Dendritic cell treated with granulocyte-macrophage colony-stimulating factor and Interleukin-4, amounts not matched to agents 40 ng/mL and 50 ng/mL, for 4 days (primary cell): ENCODE data around the gene C6orf136.

Source experiments
- H3K27ac Mint-ChIP-seq: one replicate; pipeline ENCODE4 v1.8.0; 2022; ENCODE audit warnings: mild to moderate bottlenecking, mixed read lengths
- H3K27me3 Mint-ChIP-seq: one replicate; pipeline ENCODE4 v1.8.0; 2022; ENCODE audit warnings: mild to moderate bottlenecking, mixed read lengths
- H3K36me3 Mint-ChIP-seq: one replicate; pipeline ENCODE4 v1.8.0; 2022; ENCODE audit warnings: low read depth, mixed read lengths
- H3K4me1 Mint-ChIP-seq: one replicate; pipeline ENCODE4 v1.8.0; 2022; ENCODE audit warnings: low read depth, mixed read lengths
- H3K4me3 Mint-ChIP-seq: one replicate; pipeline ENCODE4 v1.8.0; 2022; ENCODE audit warnings: mild to moderate bottlenecking, moderate library complexity, mixed read lengths
- H3K9me3 Mint-ChIP-seq: one replicate; pipeline ENCODE4 v1.8.0; 2022; ENCODE audit warnings: mixed read lengths
- intact Hi-C: fragments of 100-400 bp; cut with micrococcal nuclease; formaldehyde crosslinking; loops from one replicate; pipeline ENCODE4 v1.15.0; 2022

C6orf136 gene

DNA sequence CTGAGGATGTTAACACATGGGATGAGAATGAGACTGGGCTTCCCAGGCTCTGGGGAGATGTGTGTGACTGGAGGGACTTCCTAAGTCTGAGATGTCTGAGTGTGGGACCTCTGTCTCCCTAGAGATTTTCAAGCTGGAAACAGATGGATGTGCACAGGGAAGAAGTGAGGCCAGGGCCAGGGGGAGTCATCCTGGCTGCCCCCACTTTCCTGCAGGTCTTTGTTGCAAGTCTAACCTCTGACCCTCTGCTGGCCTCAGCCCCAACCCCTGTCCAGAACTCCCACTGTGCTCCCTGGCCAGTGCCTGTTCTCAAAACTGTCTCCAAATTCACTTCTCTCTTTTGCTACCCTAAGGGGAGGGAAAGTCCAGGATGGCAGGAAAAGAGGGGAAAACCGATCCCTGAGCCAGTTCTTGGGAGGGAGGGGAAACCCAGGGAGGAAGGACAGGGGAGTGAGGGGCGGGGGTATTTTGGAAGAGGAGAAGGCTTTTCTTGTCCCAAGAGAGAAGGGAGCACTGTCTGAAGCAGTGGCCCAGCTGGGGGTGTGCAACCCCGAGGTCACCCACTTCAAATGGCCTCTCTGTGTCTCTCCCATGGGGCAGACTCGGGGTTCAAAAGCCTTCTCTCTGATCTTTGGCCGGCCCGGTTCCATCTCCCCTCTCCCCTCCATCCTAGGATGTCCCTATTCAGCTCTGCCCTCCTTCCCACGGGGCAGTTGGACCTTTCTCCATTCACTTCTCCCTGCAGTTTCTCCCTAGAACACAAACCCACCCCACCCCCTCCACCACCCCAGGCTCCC is 36.4 kb downstream of the C6orf136 start:
- Mint-ChIP-seq H3K9me3 (no peaks in the 10 kb centered on the region), H3K27ac (peak overlapping the region; percentile 91), H3K27me3 (no peaks in the 10 kb centered on the region), H3K4me1 (peaks cover 63% of the 10 kb centered on the region), H3K4me3 (peak overlapping the region; percentile 93), H3K36me3 (peaks cover 100% of the 10 kb centered on the region)
- intact Hi-C loops: loop anchor here (2.0 kb wide), 1 partner anchor 67 kb away; the partner anchor contains the start of genes MRPS18B and PPP1R10

DNA sequence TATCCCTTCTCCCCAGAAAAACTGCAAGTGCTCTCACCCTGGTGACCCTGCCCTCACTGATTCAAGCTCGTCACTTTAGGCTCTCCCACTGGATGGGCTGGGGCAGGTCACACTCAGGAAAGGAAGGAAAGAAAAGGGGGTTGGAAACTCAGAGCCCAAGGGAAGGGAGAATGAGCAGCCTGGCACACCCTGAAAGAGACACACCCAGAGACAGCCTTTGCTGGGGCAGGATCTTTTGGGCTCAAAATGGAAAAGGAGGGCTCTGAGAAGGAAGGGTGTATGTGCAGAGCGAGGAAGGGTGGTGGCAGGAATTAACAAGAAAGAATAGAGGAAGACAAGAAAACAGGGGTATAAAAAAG is 37.0 kb downstream of the C6orf136 start:
- Mint-ChIP-seq H3K9me3 (no peaks in the 10 kb centered on the region), H3K27ac (peak overlapping the region; percentile 91), H3K36me3 (peaks cover 100% of the 10 kb centered on the region), H3K27me3 (no peaks in the 10 kb centered on the region), H3K4me3 (peak overlapping the region; percentile 93), H3K4me1 (peaks cover 65% of the 10 kb centered on the region)
- intact Hi-C loops: loop anchor here (2.0 kb wide), 1 partner anchor 67 kb away; the partner anchor contains the start of genes MRPS18B and PPP1R10

DNA sequence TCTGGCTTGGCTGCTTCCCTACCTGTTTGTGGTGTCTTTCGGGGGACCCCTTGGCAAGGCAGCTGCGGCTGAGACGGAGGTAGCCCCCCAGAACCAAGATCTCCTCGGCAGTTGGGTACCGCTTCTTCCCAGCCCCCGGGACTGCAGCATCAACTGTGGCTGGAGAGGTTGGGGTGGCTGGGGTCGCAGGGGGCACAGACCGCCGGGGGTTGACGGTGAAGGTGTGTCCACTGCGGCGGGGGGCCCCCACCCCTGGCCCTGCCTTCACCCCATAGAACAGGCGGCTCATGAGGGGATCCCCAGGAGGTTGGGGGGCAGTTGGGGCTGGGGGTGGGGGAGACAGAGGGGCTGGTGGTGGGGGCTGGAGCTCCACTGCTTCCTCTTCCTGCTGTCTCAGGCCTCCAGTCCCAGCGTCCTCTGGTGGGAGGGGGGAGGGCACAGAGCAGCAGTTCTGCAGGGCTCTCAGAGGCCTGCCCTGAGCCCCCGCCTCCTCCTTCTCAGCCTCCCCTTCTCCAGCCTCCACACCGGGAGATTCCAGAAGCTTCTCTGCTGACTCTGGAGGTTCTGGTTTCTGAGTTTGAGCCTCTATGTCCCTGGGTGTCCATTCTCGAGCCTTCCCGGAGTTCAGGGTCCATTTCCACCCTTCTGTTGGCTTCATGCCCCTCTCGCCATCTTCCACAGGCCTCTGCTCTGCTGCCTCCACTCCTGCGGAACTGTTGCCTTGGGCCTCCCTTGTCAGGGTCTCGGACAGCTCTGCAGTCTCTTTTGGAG is 37.6 kb downstream of the C6orf136 start:
- peaks cover 65% of the 10 kb centered on the region for H3K4me1 Mint-ChIP-seq
- intact Hi-C loops: no loop called here
- peak overlapping the region; percentile 91 for H3K27ac Mint-ChIP-seq
- H3K27me3 Mint-ChIP-seq: no peaks in the 10 kb centered on the region
- peaks cover 98% of the 10 kb centered on the region for H3K36me3 Mint-ChIP-seq
- H3K4me3 Mint-ChIP-seq: peak overlapping the region; percentile 93
- no peaks in the 10 kb centered on the region for H3K9me3 Mint-ChIP-seq

DNA sequence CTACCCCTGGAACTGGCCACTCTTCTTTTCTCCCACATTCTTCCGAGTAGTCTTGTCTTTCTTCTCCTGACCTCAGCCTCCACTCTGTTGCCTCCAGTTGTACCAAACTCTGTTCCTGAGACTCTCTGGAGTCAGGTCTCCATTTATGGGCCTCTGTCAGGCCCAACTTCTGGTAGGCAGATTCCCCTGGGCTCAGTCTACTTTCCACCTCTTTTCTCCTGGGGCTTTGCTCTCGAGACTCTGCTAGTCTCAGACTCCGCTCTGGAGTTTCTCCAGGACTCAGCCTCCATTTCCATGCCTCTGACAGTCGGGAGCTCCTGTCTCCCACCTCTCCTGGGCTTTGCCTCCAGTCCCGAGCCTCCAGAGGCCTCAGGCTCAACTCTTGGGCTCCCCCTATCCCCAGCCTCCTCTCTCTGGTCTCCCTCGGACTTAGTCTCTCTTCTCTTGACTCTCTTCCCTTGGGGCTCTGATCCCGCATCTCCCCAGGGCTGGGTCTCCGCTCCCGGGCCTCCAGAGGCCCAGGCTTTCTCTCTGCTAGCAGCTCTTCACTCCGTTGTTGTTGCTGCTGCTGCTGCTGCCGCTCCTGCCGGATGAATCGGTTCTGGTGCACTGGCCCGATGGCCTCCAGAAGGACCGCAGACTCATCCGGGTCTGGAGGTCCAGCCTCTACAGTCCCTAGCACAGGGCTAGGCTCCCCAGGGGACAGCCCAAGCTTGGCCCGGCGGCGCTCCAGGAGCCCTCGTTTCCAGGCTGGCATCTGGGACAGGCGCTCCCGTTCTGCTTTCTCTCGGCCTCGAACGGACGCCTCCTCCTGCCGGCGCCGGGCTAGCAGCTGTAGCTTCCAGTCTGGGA is 38.5 kb downstream of the C6orf136 start:
- Mint-ChIP-seq H3K9me3 (no peaks in the 10 kb centered on the region), H3K27ac (peak overlapping the region; percentile 91), H3K27me3 (no peaks in the 10 kb centered on the region), H3K4me1 (peaks cover 65% of the 10 kb centered on the region), H3K4me3 (peak overlapping the region; percentile 93), H3K36me3 (peaks cover 93% of the 10 kb centered on the region)
- intact Hi-C loops: no loop called here

DNA sequence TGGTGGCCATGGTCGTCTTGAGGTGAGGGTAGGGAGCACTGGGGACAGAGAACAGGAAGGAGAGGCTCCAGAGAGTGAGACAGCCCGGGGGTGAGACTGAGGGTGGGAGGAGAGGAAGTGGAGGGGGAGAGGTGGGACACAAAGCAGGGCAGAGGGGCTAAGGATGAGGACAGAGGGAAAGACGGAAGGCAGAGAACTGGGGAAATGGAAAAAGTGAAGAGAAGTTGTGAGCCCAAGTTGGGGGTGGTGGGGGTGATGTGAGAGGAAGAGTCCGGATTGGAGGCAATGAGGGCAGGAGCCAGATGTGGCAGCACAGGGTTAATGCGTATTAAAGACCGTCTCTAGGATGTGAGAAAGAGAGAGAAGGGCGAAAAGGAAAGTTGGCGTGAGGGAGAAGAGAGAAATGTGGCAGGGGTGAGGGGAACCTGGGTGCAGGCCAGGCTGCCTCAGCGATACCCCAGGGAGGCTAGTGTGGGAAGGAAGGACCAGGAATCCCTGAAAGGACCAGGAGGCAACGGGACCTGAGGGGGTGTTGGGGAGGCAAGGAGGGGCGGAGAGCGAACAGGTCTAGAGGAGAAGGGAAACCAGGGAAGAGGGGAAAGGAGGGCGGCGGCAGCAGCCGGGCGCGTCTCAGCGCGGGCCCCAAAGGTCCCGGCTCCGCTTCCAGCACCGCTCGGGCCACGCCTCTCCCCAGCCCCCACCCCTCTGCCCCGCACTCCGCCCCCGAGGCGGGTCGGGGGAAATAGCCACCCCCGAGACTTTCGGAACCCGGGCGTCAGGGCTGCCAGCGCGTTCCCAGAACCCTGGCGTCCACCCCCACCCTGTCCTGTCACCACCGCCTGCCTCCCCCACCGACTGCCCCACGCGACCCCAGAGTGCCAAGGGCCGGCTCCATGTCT is 39.3 kb downstream of the C6orf136 start, which contains the start of gene PPP1R18:
PPP1R18 (minus strand) TSS at position 637 of the 899 bp plus-strand sequence; CDS start at position 10, 627 bp downstream.
- Mint-ChIP-seq H3K27ac (peak within 1 kb of the TSS; percentile 91), H3K9me3 (no peaks in the 10 kb centered on the region), H3K4me1 (peaks cover 59% of the 10 kb centered on the region), H3K4me3 (peak within 1 kb of the TSS; percentile 93), H3K36me3 (peaks cover 88% of the 10 kb centered on the region), H3K27me3 (no peaks in the 10 kb centered on the region)
- intact Hi-C loops: no loop called here

DNA sequence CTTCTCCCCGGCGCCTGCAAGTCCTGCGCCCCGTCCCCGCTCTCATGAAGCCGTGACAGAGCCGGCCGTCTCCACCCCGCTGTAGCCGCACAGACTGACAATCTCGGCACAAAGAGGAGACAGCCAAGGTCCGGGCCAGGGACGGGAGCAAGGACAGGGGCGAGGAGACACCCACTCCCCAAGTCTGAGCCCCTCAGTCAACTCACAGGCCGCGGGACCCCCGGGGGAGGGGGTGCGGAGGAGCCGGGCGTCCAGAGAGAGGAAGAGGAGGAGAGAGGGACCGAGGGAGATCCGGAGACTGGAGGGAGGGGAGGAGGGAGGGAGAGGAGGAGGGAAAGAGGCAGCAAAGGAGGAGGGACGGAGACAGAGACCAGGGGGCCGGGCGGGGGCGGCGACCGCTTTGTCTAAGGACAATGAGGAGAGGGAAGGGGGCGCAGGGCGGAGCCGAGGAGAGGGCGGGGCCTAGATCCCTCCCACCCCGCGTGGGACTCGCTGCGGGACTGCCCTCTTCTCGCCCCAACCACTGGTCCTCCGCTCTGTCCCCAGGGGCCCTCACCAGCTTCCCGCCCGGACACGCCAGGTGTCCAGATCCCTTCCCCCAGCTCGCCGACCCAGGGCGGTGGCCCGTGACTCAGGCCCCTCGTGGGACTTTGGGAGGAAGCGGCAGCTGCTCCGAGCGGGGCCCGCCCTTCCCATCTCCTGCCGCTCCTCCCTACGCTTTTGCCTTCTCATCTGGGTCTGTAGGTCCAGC is 40.1 kb downstream of the C6orf136 start:
- Mint-ChIP-seq H3K4me1 (peaks cover 56% of the 10 kb centered on the region), H3K9me3 (no peaks in the 10 kb centered on the region), H3K4me3 (peak overlapping the region; percentile 93), H3K27ac (peak overlapping the region; percentile 91), H3K27me3 (no peaks in the 10 kb centered on the region), H3K36me3 (peaks cover 80% of the 10 kb centered on the region)
- intact Hi-C loops: loop anchor here (1.0 kb wide), 1 partner anchor 30 kb away; the partner anchor contains the start of gene MDC1

DNA sequence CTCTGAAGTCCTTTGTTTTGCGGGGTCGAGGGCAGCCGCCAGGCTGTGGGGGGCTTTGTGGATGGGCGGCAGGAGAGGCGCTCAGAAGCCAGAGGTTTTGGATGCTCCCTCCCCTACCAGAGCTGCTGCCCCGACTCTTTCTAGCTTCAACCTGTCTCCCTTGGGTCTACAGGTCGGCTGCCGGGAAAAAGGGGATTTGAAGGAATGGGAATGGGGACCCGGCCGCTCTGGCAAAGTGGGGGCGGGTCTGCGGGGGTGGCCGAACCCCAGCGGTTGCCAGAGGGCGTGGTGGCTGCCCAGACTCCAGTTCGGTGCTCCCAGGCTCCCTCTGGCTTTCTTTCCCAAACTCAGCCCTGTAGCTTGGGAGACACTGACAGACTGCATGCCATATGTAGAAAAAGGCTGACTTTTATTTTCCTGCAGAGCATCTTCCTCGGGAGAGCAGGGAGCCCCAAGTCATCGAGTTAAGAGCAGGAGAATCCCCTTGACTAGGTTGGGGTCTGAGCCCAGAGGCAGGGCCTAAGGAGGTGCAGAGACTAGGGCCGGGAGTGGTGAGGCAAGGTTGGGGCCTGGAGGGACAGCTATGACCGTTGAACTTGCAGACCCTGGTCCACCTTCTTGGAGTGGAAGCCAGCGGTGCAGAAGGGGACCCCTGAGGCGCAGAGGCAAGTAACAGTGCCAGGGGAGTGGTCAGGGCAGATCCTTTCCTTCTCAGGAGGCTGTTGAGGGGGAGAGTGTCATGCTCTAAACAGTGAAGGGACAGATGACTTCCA is 40.9 kb downstream of the C6orf136 start:
- Mint-ChIP-seq H3K4me3 (peak overlapping the region; percentile 93), H3K9me3 (no peaks in the 10 kb centered on the region), H3K36me3 (peaks cover 72% of the 10 kb centered on the region), H3K4me1 (peaks cover 49% of the 10 kb centered on the region), H3K27ac (peak overlapping the region; percentile 91), H3K27me3 (no peaks in the 10 kb centered on the region)
- intact Hi-C loops: loop anchor here (1.0 kb wide), 1 partner anchor 29 kb away; the partner anchor contains the start of gene MDC1

DNA sequence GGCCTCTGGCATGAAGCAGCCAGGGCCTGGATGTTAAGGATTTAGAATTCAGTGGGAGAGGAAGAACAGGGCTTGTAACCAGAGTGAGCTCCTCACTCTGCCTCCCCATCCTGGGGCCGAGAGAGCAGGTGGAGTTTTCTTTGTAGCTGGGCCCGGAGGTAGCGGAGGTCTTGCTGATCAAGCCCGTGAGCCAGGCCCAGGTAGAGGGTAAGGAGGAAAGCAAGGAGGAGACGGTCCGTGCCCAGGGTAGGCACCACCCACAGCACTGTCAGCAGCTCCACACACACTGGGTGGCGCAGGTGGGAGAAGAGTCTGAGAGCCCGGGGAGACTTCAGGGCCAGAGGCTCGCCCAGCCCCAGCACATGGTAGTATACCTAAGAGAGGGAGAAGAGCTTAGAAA is 41.6 kb downstream of the C6orf136 start:
- Mint-ChIP-seq H3K9me3 (no peaks in the 10 kb centered on the region), H3K27ac (peak overlapping the region; percentile 91), H3K36me3 (peaks cover 65% of the 10 kb centered on the region), H3K27me3 (no peaks in the 10 kb centered on the region), H3K4me3 (peak overlapping the region; percentile 93), H3K4me1 (peaks cover 48% of the 10 kb centered on the region)
- intact Hi-C loops: no loop called here

DNA sequence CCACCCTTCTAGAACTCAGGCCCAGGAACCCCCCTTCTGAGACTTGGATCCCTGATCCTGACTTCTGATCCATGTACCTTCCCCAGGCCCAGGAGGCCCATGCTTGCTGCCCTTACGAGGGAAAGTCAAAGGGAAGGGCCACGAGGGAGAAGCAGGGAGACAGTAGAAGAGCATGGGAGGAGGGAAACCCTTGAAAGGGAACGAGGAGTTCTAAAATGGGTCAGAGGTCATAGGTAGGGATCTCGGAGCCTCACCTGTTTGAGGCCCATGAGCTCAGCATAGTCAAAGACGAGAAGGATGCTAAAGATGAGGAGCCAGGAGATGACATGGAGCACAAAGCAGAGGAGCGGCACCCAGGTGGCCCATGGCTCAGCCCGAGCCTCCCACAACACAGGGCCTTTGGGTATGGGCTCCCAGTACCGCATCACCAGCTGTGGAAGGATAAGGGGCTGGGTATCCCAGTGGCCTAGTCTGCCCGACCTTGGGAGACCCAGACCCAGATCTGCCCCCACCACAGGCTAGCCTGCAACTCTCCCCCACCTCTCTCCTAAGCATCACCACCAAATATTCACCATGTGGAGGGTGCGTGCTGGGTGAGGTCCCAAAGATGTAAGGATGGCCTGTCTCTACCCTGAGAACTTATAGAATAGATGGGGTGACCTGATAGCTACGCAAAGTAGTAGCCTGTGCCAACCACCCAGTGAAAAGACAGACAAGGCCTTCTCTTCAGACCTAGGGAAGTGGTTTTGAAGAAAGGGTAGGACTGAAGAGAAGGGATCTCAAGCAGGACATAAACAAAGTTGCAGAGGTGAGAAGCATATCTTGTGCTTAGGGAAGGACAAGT is 42.3 kb downstream of the C6orf136 start:
- Mint-ChIP-seq H3K4me3 (peak overlapping the region; percentile 93), H3K4me1 (peaks cover 48% of the 10 kb centered on the region), H3K9me3 (no peaks in the 10 kb centered on the region), H3K27me3 (no peaks in the 10 kb centered on the region), H3K36me3 (peaks cover 58% of the 10 kb centered on the region), H3K27ac (peak overlapping the region; percentile 91)
- intact Hi-C loops: no loop called here

DNA sequence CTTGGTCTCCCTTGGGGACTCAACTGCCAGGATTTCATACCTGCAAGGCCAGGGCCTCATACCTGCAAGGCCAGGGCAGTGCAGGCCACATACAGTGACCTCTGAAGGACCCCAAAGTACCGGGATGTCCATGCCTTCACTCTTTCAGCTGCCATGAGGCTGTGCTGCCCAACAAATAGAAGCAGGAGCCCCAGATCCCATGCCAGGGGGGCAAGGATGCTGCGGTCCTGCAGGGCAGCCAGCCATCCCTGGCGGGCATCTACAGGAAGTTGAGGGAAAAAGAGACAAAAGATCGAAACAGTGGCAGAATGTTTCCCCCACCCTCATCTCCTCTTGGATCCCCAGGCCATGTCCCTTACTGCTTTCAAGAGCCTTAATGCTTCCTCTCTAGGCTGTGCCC is 43.1 kb downstream of the C6orf136 start:
- Mint-ChIP-seq H3K4me1 (peaks cover 45% of the 10 kb centered on the region), H3K27me3 (no peaks in the 10 kb centered on the region), H3K9me3 (no peaks in the 10 kb centered on the region), H3K27ac (peak overlapping the region; percentile 91), H3K36me3 (peaks cover 51% of the 10 kb centered on the region), H3K4me3 (peak overlapping the region; percentile 93)
- intact Hi-C loops: no loop called here
